Type B pancreatic cell (in vitro differentiated cells): ENCODE measurements around the gene MTRR. TPM values are rescaled to one million over a fixed set of nuclear protein-coding genes. Genes with fewer than 3 reads are reported as not detected.

Source experiments
- DNase-seq: peaks from one replicate; pipeline ENCODE4 v3.0.0; 2021; ENCODE audit warnings: mixed read lengths; ENCODE audit not compliant: unreplicated experiment; ENCODE audit errors: extremely low spot score
- H3K27ac Mint-ChIP-seq: 2 replicates; pipeline ENCODE4 v1.8.0; 2021; ENCODE audit warnings: mild to moderate bottlenecking, mixed read lengths
- H3K27me3 Mint-ChIP-seq: 2 replicates; pipeline ENCODE4 v1.8.0; 2021; ENCODE audit warnings: mixed read lengths
- H3K36me3 Mint-ChIP-seq: 2 replicates; pipeline ENCODE4 v1.8.0; 2021; ENCODE audit warnings: mixed read lengths
- H3K4me1 Mint-ChIP-seq: one replicate; pipeline ENCODE4 v1.8.0; 2021; ENCODE audit warnings: mixed read lengths; ENCODE audit not compliant: unreplicated experiment
- H3K4me3 Mint-ChIP-seq: 2 replicates; pipeline ENCODE4 v1.8.0; 2021; ENCODE audit warnings: mild to moderate bottlenecking, mixed read lengths
- H3K9me3 Mint-ChIP-seq: 2 replicates; pipeline ENCODE4 v1.8.0; 2021; ENCODE audit warnings: mixed read lengths
- total RNA-seq: library from RNA; stranded (reverse); gene quantifications from 2 replicates; pipeline ENCODE4 v1.2.1, GENCODE V29; 2021; ENCODE audit warnings: low replicate concordance
- TF ChIP-seq, protein P1 (sequence below): fragments of 200-600 bp; sonication (generic); conservative IDR thresholded peaks from 2 replicates; pipeline ENCODE4 v1.5.0; 2021; ENCODE audit warnings: antibody characterized with exemption, mild to moderate bottlenecking

MTRR gene
- total RNA-seq, 1 donor from 2014 or later, result 49.3 TPM

DNA sequence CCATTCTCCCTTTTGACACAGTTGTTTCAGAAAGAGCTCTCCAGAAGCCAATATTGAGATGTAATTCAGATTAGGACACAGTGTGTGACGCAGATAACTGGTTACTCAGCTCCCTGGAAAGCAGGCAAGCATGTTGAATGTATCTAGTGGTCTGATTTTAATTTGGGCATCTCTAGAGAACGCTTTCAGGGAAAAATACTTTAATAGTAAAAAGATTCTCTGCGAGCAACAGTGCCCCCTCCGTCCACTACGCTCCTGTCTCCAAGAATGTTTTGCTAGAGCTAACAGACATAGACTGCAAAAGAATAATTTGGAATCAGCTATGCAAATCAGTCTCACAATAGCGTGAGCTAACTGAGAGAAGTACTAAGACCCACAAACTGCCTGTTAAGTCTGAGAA is 41.3 kb upstream of the MTRR start:
- Mint-ChIP-seq H3K36me3 (no peaks in the 10 kb centered on the region), H3K4me3 (no peak overlapping the region), H3K27me3 (no peaks in the 10 kb centered on the region), H3K4me1 (no peaks in the 10 kb centered on the region), H3K9me3 (no peaks in the 10 kb centered on the region), H3K27ac (no peak overlapping the region)
- no peak for DNase-seq
- TF ChIP-seq, protein P1, sequence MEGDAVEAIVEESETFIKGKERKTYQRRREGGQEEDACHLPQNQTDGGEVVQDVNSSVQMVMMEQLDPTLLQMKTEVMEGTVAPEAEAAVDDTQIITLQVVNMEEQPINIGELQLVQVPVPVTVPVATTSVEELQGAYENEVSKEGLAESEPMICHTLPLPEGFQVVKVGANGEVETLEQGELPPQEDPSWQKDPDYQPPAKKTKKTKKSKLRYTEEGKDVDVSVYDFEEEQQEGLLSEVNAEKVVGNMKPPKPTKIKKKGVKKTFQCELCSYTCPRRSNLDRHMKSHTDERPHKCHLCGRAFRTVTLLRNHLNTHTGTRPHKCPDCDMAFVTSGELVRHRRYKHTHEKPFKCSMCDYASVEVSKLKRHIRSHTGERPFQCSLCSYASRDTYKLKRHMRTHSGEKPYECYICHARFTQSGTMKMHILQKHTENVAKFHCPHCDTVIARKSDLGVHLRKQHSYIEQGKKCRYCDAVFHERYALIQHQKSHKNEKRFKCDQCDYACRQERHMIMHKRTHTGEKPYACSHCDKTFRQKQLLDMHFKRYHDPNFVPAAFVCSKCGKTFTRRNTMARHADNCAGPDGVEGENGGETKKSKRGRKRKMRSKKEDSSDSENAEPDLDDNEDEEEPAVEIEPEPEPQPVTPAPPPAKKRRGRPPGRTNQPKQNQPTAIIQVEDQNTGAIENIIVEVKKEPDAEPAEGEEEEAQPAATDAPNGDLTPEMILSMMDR, result no peak

DNA sequence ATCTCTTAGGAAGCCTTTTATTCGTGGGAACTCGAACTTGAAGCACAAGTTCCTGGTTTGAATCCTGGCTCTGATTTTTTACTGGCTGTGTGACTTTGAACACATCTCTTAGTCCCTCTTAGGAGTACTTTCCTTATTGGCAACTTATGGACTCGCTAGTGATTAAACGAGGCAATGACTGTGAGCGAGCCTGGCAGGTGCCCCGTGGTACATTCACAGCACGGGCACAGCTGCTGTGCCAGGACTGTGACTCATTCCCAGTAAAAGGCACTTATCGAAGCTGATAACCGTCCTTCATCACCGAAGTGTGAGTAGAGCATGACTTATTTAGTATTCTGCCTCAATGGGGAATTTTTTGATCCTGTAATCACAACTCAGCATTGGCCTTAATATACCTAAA is 40.7 kb upstream of the MTRR start:
- Mint-ChIP-seq H3K27ac (no peak overlapping the region), H3K9me3 (no peaks in the 10 kb centered on the region), H3K4me3 (no peak overlapping the region), H3K36me3 (peaks cover 3% of the 10 kb centered on the region), H3K27me3 (no peaks in the 10 kb centered on the region), H3K4me1 (no peaks in the 10 kb centered on the region)
- TF ChIP-seq, protein P1, result no peak
- DNase-seq, result no peak

DNA sequence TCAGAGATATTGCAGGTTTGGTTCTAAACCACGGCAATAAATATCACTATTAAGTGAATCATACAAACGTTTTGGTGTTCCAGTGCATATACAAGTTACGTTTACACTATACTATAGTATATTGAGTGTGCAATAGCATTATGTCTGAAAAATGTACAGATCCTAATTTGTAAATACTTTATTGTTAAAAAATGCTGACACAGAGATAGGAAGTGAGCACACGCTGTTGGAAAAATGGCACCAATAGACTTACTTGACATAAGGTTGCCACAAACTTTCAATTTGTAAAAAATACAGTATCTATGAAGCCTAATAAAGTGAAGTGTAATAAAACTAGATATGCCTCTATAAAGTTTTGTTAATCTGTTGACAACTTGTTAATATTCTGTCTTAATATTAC is 34.0 kb upstream of the MTRR start:
- no peaks in the 10 kb centered on the region for H3K4me1 Mint-ChIP-seq

DNA sequence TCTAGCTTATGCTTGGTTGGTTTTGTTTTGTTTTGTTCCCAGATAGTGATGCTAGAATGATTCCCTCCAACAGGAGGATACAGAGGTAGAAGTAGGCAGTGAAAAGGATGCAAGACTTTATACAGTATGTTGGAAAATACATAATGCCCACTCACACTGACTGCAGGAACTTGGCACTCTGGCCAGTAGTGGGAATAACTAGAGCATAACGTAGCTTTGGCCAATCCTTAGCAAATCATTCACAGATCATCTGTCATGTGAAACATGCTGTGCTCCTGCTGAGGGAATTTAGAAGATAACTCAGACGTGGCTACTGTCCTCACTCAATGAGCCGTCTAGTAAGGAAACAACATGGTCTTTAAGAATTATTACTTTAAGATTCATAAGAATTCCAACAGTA is 31.5 kb upstream of the MTRR start:
- TF ChIP-seq, protein P1, result no peak
- no peak overlapping the region for H3K4me3 Mint-ChIP-seq
- H3K27me3 Mint-ChIP-seq, result no peaks in the 10 kb centered on the region
- H3K4me1 Mint-ChIP-seq, result no peaks in the 10 kb centered on the region
- H3K36me3 Mint-ChIP-seq, result peaks cover 7% of the 10 kb centered on the region
- H3K27ac Mint-ChIP-seq, result no peak overlapping the region
- DNase-seq, result no peak
- peaks cover 5% of the 10 kb centered on the region for H3K9me3 Mint-ChIP-seq

More for the DNA sequence above, 34.0 kb upstream of the MTRR start:
- TF ChIP-seq, protein P1, result no peak
- Mint-ChIP-seq H3K27ac (no peak overlapping the region), H3K9me3 (no peaks in the 10 kb centered on the region), H3K4me3 (no peak overlapping the region), H3K27me3 (no peaks in the 10 kb centered on the region), H3K36me3 (peaks cover 3% of the 10 kb centered on the region)
- no peak for DNase-seq

DNA sequence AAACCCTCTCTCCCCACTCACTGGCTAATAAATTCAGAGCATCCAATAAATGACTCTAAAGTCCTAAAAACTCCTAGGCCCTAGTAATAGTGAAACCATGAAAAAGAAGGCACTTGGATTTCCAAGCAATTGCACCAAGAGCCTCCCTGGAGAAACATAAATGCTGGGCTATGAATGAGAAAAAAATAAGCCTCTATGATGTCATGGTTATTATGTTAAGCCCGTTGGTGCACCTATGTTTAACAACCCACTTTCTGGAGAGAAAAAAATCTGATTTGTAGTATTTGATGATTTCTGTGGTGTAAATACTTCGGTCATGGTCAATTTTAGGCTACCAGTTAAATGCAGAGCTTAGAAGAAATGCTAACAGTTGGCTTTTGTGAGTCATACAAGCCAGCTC is 26.4 kb upstream of the MTRR start:
- no peak overlapping the region for H3K4me3 Mint-ChIP-seq
- no peaks in the 10 kb centered on the region for H3K4me1 Mint-ChIP-seq
- peaks cover 5% of the 10 kb centered on the region for H3K36me3 Mint-ChIP-seq
- DNase-seq, result no peak
- no peak overlapping the region for H3K27ac Mint-ChIP-seq
- peaks cover 11% of the 10 kb centered on the region for H3K27me3 Mint-ChIP-seq
- peaks cover 5% of the 10 kb centered on the region for H3K9me3 Mint-ChIP-seq
- TF ChIP-seq, protein P1, result no peak

DNA sequence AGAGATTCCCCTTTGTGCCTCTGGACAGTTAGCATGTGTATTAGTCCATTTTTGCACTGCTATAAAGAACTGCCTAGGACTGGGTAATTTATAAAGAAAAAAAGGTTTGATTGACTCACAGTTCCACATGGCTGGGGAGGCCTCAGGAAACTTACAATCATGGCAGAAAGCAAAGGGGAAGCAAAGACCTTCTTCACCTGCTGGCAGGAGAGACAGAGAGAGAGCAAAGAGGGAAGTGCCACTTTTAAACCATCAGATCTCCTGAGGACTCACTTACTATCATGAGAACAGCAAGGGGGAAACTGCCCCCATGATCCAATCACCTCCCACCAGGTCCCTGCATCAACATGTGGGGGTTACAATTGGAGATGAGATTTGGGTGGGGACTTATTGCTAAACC is 24.0 kb upstream of the MTRR start:
- TF ChIP-seq, protein P1, result no peak
- Mint-ChIP-seq H3K27ac (no peak overlapping the region), H3K4me3 (no peak overlapping the region), H3K9me3 (peaks cover 5% of the 10 kb centered on the region), H3K36me3 (peaks cover 5% of the 10 kb centered on the region), H3K27me3 (peaks cover 21% of the 10 kb centered on the region), H3K4me1 (no peaks in the 10 kb centered on the region)
- no peak for DNase-seq
